Central memory CD8-positive, alpha-beta T cell (primary cell): Measurements from ENCODE around the gene KNL1.
A peak's percentile ranks its signal among the peaks of the same experiment; 100 is the strongest.

Source experiments
- ATAC-seq: fragments of 150-1000 bp; cut with Tn5 transposase; replicated peaks from 2 replicates; pipeline ENCODE4 v1.10.0; 2022; ENCODE audit warnings: mild to moderate bottlenecking, moderate FRiP score, moderate number of reproducible peaks; ENCODE audit not compliant: poor library complexity, severe bottlenecking; ENCODE audit errors: extremely low read depth
- DNase-seq, 2 donors: peaks; one replicate each; pipeline ENCODE4 v3.0.0; 2021; ENCODE audit warnings: low spot score in 2 of 2
- H3K27ac Mint-ChIP-seq: one replicate; pipeline ENCODE4 v1.8.0; 2022; ENCODE audit warnings: low read depth, mild to moderate bottlenecking, moderate library complexity, mixed read lengths
- H3K27me3 Mint-ChIP-seq: one replicate; pipeline ENCODE4 v1.8.0; 2022; ENCODE audit warnings: mixed read lengths
- H3K36me3 Mint-ChIP-seq: one replicate; pipeline ENCODE4 v1.8.0; 2022; ENCODE audit warnings: mild to moderate bottlenecking, moderate library complexity, mixed read lengths; ENCODE audit not compliant: insufficient read depth
- H3K4me1 Mint-ChIP-seq: one replicate; pipeline ENCODE4 v1.8.0; 2022; ENCODE audit warnings: mixed read lengths
- H3K4me3 Mint-ChIP-seq: one replicate; pipeline ENCODE4 v1.8.0; 2022; ENCODE audit warnings: mild to moderate bottlenecking, moderate library complexity, mixed read lengths
- H3K9me3 Mint-ChIP-seq: one replicate; pipeline ENCODE4 v1.8.0; 2022; ENCODE audit warnings: mixed read lengths

Gene KNL1

DNA sequence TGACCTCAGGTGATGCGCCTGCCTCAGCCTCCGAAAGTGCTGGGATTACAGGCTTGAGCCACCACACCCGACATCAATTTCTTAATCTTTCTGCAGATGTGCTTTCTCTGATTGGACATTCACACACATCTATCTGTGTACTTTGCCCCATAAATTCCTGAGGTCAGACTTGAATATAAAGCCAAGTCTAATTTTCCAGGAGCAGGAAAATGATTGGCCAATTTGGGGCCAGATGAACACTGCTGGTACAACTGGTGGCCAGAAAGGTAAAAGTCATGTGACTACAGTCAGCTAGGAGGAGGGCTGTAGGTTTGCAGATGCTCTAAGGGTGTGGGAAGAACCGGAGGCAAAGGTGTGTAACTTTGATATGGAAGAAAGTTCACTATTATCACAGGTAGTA, 97.7 kb downstream of the KNL1 start:
- H3K4me1 Mint-ChIP-seq, result peaks cover 16% of the 10 kb centered on the region
- ATAC-seq, result no peak
- no peak overlapping the region for H3K4me3 Mint-ChIP-seq

DNA sequence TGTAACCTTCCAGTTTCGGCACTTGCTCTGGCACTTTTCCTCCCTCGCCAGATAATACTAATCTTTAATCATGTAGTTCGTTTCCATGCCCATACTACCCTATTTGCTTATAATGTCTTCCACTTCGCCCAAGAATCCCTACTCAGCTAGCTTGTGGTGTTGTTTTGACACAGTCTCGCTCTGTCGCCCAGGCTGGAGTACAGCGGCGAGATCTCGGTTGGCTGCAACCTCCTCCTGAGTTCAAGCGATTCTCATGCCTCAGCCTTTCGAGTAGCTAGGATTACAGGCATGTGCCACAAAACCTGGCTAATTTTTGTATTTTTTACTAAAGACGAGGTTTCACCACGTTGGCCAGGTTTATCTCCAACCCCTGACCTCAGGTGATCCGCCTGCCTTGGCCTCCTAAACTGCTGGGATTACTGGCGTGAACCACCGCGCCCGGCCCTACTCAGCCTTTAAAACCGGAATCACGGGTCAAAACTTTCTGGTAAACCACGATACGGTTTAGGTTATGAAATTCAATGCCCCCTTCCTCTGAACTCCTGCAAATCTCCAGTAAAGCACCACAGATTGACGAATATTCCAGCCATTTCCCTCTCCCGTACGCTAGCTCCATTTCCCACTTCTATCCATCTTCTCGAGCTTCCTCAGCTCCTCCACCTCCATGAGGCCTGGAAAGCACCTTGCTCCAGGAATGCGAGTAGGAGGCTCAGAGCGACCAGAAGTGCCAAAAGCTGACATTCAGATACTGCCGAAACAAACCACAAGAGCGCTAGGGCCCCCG, 100.0 kb downstream of the KNL1 start:
- Mint-ChIP-seq H3K4me3 (peak overlapping the region; percentile 98), H3K27ac (peak overlapping the region; percentile 97), H3K4me1 (peaks cover 16% of the 10 kb centered on the region), H3K27me3 (no peaks in the 10 kb centered on the region), H3K36me3 (peaks cover 17% of the 10 kb centered on the region), H3K9me3 (no peaks in the 10 kb centered on the region)
- DNase-seq, result no peak
- no peak for ATAC-seq

More for the DNA sequence above, 97.7 kb downstream of the KNL1 start:
- H3K9me3 Mint-ChIP-seq, result no peaks in the 10 kb centered on the region
- H3K27ac Mint-ChIP-seq, result no peak overlapping the region
- DNase-seq, result no peak
- no peaks in the 10 kb centered on the region for H3K27me3 Mint-ChIP-seq
- peaks cover 17% of the 10 kb centered on the region for H3K36me3 Mint-ChIP-seq

DNA sequence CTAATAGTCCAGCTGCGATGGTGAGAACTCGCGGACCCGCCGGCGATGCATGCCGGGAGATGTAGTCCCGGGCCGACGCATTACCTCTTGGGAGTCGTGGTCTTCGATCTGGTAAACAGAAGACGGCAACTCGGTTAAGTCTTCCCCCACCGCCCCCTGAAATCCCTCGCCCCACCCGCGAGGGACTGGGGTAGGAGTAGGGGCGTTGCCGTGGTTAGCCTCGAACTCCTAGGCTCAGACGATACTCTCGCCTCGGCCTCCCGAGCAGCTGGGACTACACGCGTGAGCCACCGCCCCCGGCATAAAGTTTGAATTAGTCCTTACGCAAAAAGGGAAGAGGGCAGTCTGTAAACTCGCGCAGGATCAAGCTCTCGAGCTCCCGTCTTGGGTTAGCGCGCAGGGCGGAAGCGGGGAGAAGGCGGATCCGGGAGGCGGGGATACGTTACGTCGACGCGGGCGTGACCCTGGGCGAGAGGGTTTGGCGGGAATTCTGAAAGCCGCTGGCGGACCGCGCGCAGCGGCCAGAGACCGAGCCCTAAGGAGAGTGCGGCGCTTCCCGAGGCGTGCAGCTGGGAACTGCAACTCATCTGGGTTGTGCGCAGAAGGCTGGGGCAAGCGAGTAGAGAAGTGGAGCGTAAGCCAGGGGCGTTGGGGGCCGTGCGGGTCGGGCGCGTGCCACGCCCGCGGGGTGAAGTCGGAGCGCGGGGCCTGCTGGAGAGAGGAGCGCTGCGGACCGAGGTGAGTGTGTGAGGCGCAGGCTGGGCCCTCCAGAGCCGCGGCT, 100.8 kb downstream of the KNL1 start, which contains the start of gene RAD51:
Gene RAD51 (plus strand): TSS at position 487 of the 781 bp plus-strand sequence. CDS start 3,585 bp downstream, outside the sequence.
- Mint-ChIP-seq H3K4me1 (peaks cover 16% of the 10 kb centered on the region), H3K9me3 (no peaks in the 10 kb centered on the region), H3K27ac (peak within 1 kb of the TSS; percentile 97), H3K27me3 (no peaks in the 10 kb centered on the region), H3K4me3 (peak within 1 kb of the TSS; percentile 98), H3K36me3 (peaks cover 17% of the 10 kb centered on the region)
- peak; percentile 88 to 91 for DNase-seq
- peak; percentile 96 for ATAC-seq

DNA sequence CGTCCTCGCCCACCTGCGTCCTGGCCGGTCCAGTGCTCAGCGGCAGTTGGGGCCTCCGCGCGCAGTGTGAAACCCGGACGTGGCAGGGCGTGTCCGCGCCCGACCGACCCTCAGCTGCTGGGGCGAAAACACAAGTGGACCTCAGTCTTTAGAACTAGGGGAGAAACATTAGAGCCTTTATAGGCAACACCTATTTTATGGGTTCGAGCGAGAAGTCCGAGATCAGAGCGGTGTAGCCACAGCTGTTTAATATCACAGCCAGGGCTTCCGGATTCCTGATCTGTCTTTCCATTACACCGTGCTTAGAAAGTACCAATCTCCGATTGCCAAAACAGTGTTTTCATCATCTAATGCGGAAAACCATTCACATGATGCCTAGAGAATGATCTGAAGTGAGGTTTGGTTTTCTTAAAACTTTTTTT, 101.4 kb downstream of the KNL1 start:
- H3K4me1 Mint-ChIP-seq, result peaks cover 16% of the 10 kb centered on the region
- H3K4me3 Mint-ChIP-seq, result peak overlapping the region; percentile 98
- no peak for DNase-seq
- no peaks in the 10 kb centered on the region for H3K27me3 Mint-ChIP-seq
- peak overlapping the region; percentile 97 for H3K27ac Mint-ChIP-seq
- peaks cover 18% of the 10 kb centered on the region for H3K36me3 Mint-ChIP-seq
- no peaks in the 10 kb centered on the region for H3K9me3 Mint-ChIP-seq
- ATAC-seq, result peak; percentile 3

DNA sequence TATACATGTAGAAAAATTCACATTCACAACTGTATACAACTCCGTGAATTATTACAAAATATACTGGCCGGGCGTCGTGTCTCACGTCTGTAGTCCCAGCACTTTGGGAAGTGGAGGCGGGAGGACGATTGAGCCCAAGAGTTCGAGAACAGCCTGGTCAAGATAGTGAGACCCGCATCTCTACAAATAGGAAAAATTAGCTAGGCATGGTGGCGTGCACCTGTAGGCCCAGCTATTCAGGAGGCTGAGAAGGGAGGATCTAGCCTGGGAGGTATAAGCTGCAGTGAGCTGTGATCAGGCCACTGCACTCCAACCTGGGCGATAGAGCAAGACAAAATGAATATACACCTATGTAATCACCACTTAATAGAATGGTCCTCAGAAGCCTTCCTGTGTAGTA, 102.2 kb downstream of the KNL1 start:
- ATAC-seq, result no peak
- no peaks in the 10 kb centered on the region for H3K27me3 Mint-ChIP-seq
- H3K9me3 Mint-ChIP-seq, result no peaks in the 10 kb centered on the region
- H3K27ac Mint-ChIP-seq, result peak overlapping the region; percentile 19
- peaks cover 19% of the 10 kb centered on the region for H3K36me3 Mint-ChIP-seq
- peaks cover 16% of the 10 kb centered on the region for H3K4me1 Mint-ChIP-seq
- no peak for DNase-seq
- H3K4me3 Mint-ChIP-seq, result peak overlapping the region; percentile 98

DNA sequence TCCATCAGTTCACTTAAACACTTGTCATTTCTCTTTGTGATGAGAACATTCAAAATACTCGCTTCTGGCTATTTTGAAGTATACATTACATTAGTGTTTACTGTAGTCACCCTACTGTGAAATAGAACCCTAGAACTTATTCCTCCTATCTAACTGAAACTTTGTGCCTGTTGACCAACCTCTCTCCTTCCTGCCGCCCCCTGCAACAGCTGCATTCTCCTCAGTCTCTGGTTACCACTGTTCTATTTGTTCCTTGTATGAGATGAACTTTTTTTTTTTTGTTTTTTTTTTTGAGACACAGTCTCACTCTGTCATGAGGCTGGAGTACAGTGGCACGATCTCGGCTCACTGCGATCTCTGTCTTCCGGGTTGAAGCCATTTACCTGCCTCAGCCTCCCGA, 103.9 kb downstream of the KNL1 start:
- ATAC-seq (no peak), DNase-seq (no peak)
- H3K27me3 Mint-ChIP-seq, result no peaks in the 10 kb centered on the region
- H3K27ac Mint-ChIP-seq, result no peak overlapping the region
- H3K36me3 Mint-ChIP-seq, result peaks cover 11% of the 10 kb centered on the region
- no peak overlapping the region for H3K4me3 Mint-ChIP-seq
- H3K9me3 Mint-ChIP-seq, result no peaks in the 10 kb centered on the region
- peaks cover 16% of the 10 kb centered on the region for H3K4me1 Mint-ChIP-seq

DNA sequence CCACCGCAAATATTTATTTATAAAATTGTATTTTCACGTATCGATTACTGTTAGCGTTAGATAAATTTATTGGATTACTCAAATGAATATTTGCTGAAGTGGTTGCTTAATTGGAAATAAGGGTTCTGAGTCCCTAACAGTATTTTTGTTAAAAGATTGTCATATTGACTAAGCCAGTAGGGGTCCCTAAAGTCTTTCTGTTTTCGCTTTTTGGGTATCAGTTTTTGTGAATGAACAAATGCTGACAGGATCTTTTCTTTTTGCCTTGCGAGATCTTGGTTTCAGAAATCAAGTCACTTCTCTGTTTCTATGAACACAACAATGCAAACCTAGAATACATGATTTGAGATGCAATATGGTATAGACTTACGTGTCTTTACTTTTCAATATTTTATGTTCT, 108.0 kb downstream of the KNL1 start:
- H3K4me1 Mint-ChIP-seq, result no peaks in the 10 kb centered on the region
- H3K27ac Mint-ChIP-seq, result no peak overlapping the region
- H3K9me3 Mint-ChIP-seq, result no peaks in the 10 kb centered on the region
- H3K36me3 Mint-ChIP-seq, result peaks cover 5% of the 10 kb centered on the region
- no peak overlapping the region for H3K4me3 Mint-ChIP-seq
- DNase-seq (no peak), ATAC-seq (no peak)
- no peaks in the 10 kb centered on the region for H3K27me3 Mint-ChIP-seq

DNA sequence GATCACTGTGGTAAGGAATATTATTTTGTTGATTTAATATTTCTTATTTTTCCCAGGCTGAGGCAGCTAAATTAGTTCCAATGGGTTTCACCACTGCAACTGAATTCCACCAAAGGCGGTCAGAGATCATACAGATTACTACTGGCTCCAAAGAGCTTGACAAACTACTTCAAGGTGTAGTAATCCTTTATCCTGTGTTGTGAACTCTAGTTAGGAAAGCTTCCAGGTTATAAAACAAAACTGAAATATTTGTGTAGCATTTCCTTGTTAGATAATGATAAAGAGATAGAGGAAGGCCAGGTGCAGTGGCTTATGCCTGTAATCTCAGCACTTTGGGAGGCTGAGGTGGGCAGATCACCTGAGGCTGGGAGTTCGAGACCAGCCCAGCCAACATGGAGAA, 112.1 kb downstream of the KNL1 start:
- peaks cover 9% of the 10 kb centered on the region for H3K36me3 Mint-ChIP-seq
- no peaks in the 10 kb centered on the region for H3K27me3 Mint-ChIP-seq
- ATAC-seq (no peak), DNase-seq (no peak)
- no peaks in the 10 kb centered on the region for H3K4me1 Mint-ChIP-seq
- H3K27ac Mint-ChIP-seq, result no peak overlapping the region
- H3K9me3 Mint-ChIP-seq, result no peaks in the 10 kb centered on the region
- H3K4me3 Mint-ChIP-seq, result no peak overlapping the region
